Transverse colon (tissue), 3 donors: ENCODE data around the gene PNRC2.

ENCODE experiments used
- EP300 ChIP-seq: sonication (generic); formaldehyde crosslinking; IDR thresholded peaks from one replicate; pipeline ENCODE4 v1.6.1; 2017; ENCODE audit warnings: antibody characterized with exemption, low read depth
- TF ChIP-seq, protein P1 (sequence below), 5 experiments: fragments of 200-600 bp in 3 of 5; fragments of 450-650 bp in 2 of 5; sonication (generic) in 3 of 5; IDR thresholded peaks; 1 replicate in 2 of 5; 2 replicates in 3 of 5; pipeline ENCODE4 v1.5.1; 2016 to 2017; ENCODE audit warnings: antibody characterized with exemption in 5 of 5, inconsistent platforms in 3 of 5, mild to moderate bottlenecking in 2 of 5, moderate library complexity in 1 of 5

DNA sequence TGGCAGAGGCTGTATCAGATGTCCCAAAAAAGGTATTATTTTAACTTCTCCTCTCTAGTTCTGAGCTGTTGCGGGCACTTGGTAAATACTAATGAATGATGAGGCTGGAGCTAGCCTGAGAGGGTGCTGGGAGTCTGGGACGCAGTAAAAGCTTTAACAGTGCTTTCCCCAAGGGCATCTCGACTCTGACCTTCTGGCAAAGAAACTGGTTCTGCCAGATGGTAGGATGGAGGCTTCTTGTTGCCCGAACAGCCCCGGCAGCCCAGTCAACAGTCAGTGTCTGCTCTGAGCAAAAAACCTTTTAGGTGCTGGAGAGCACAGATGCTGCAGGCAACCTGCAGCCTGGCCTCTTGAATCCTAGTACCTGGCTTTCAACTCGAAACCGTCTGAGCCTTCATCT, 2.5 kb upstream of the PNRC2 start:
- TF ChIP-seq, protein P1, sequence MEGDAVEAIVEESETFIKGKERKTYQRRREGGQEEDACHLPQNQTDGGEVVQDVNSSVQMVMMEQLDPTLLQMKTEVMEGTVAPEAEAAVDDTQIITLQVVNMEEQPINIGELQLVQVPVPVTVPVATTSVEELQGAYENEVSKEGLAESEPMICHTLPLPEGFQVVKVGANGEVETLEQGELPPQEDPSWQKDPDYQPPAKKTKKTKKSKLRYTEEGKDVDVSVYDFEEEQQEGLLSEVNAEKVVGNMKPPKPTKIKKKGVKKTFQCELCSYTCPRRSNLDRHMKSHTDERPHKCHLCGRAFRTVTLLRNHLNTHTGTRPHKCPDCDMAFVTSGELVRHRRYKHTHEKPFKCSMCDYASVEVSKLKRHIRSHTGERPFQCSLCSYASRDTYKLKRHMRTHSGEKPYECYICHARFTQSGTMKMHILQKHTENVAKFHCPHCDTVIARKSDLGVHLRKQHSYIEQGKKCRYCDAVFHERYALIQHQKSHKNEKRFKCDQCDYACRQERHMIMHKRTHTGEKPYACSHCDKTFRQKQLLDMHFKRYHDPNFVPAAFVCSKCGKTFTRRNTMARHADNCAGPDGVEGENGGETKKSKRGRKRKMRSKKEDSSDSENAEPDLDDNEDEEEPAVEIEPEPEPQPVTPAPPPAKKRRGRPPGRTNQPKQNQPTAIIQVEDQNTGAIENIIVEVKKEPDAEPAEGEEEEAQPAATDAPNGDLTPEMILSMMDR (IDR thresholded peaks at IDR 0.05) = no peak
- no peak for TF ChIP-seq EP300
